Astrocyte (in vitro differentiated cells and primary cell): ENCODE results near the gene RAB8B. TPM values are rescaled to one million over a fixed set of nuclear protein-coding genes. Genes with fewer than 3 reads are reported as not detected.

Experiments
- DNase-seq: peaks from one replicate; pipeline ENCODE4 v3.0.0-alpha.2; 2010; ENCODE audit warnings: low read depth
- FAIRE-seq: peaks from 2 replicates; lab custom pipeline; 2011; peaks lifted over from hg19 to GRCh38; lab: Jason Lieb, UNC
- H2AFZ ChIP-seq: 2 replicates; pipeline ENCODE4 v1.6.0; 2012; ENCODE audit warnings: low read depth, low read length, inconsistent platforms
- H3K27ac ChIP-seq: 2 replicates; pipeline ENCODE4 v1.5.1; 2011; ENCODE audit warnings: low read depth, low read length, inconsistent platforms
- H3K27me3 ChIP-seq: 2 replicates; pipeline ENCODE4 v1.6.0; 2011; ENCODE audit warnings: low read length, inconsistent platforms; ENCODE audit not compliant: insufficient read depth
- H3K36me3 ChIP-seq: 2 replicates; pipeline ENCODE4 v1.5.1; 2011; ENCODE audit warnings: low read length, inconsistent platforms; ENCODE audit not compliant: insufficient read depth
- H3K4me1 ChIP-seq: 2 replicates; pipeline ENCODE4 v1.5.1; 2011; ENCODE audit warnings: low read length, inconsistent platforms; ENCODE audit not compliant: insufficient read depth
- H3K4me2 ChIP-seq: 2 replicates; pipeline ENCODE4 v1.6.0; 2012; ENCODE audit warnings: low read length, inconsistent platforms
- H3K4me3 ChIP-seq: 2 replicates; pipeline ENCODE4 v1.5.1; 2011; ENCODE audit warnings: low read depth, mild to moderate bottlenecking, low read length, inconsistent platforms; ENCODE audit not compliant: insufficient read depth
- H3K79me2 ChIP-seq: 2 replicates; pipeline ENCODE4 v1.6.0; 2012; ENCODE audit warnings: mild to moderate bottlenecking, low read length, inconsistent platforms; ENCODE audit not compliant: insufficient read depth
- H3K9ac ChIP-seq: 2 replicates; pipeline ENCODE4 v1.6.0; 2012; ENCODE audit warnings: mild to moderate bottlenecking, low read length, inconsistent platforms
- H3K9me3 ChIP-seq: 2 replicates; pipeline ENCODE4 v1.5.1; 2012; ENCODE audit warnings: low read depth, mild to moderate bottlenecking, low read length, inconsistent platforms; ENCODE audit not compliant: insufficient read depth
- H4K20me1 ChIP-seq: 2 replicates; pipeline ENCODE4 v1.6.0; 2012; ENCODE audit warnings: low read length, inconsistent platforms; ENCODE audit not compliant: insufficient read depth
- H3K27ac Mint-ChIP-seq: one replicate; pipeline ENCODE4 v1.8.0; 2021; ENCODE audit warnings: mild to moderate bottlenecking, mixed read lengths; ENCODE audit not compliant: unreplicated experiment
- H3K27me3 Mint-ChIP-seq: one replicate; pipeline ENCODE4 v1.8.0; 2021; ENCODE audit warnings: low read depth, mixed read lengths; ENCODE audit not compliant: unreplicated experiment
- H3K36me3 Mint-ChIP-seq: one replicate; pipeline ENCODE4 v1.8.0; 2021; ENCODE audit warnings: low read depth, mixed read lengths; ENCODE audit not compliant: unreplicated experiment
- H3K4me1 Mint-ChIP-seq: one replicate; pipeline ENCODE4 v1.8.0; 2021; ENCODE audit warnings: low read depth, mixed read lengths; ENCODE audit not compliant: unreplicated experiment
- H3K4me3 Mint-ChIP-seq: one replicate; pipeline ENCODE4 v1.8.0; 2021; ENCODE audit warnings: mild to moderate bottlenecking, moderate library complexity, mixed read lengths; ENCODE audit not compliant: unreplicated experiment
- H3K9me3 Mint-ChIP-seq: one replicate; pipeline ENCODE4 v1.8.0; 2021; ENCODE audit warnings: mild to moderate bottlenecking, mixed read lengths; ENCODE audit not compliant: unreplicated experiment
- EZH2 ChIP-seq: IDR thresholded peaks from 2 replicates; pipeline ENCODE4 v1.6.1; 2012; ENCODE audit warnings: mild to moderate bottlenecking, low read length, inconsistent platforms; ENCODE audit not compliant: insufficient read depth
- total RNA-seq: library from RNA; stranded (reverse); gene quantifications from 2 replicates; pipeline ENCODE4 v1.2.1, GENCODE V29; 2021
- TF ChIP-seq, protein P1 (sequence below): IDR thresholded peaks from 2 replicates; pipeline ENCODE4 v1.5.1; 2011; ENCODE audit warnings: low read depth, mild to moderate bottlenecking, inconsistent platforms, low read length, moderate library complexity; ENCODE audit not compliant: insufficient read depth

The RAB8B gene
- total RNA-seq, 1 donor from 2014 or later, result 49.3 TPM

GRCh38 chr15:63246691-63247469 lies 57.5 kb downstream of the RAB8B start:
- TF ChIP-seq, protein P1, sequence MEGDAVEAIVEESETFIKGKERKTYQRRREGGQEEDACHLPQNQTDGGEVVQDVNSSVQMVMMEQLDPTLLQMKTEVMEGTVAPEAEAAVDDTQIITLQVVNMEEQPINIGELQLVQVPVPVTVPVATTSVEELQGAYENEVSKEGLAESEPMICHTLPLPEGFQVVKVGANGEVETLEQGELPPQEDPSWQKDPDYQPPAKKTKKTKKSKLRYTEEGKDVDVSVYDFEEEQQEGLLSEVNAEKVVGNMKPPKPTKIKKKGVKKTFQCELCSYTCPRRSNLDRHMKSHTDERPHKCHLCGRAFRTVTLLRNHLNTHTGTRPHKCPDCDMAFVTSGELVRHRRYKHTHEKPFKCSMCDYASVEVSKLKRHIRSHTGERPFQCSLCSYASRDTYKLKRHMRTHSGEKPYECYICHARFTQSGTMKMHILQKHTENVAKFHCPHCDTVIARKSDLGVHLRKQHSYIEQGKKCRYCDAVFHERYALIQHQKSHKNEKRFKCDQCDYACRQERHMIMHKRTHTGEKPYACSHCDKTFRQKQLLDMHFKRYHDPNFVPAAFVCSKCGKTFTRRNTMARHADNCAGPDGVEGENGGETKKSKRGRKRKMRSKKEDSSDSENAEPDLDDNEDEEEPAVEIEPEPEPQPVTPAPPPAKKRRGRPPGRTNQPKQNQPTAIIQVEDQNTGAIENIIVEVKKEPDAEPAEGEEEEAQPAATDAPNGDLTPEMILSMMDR, result no peak
- TF ChIP-seq EZH2, result no peak
- no peak overlapping the region for H2AFZ ChIP-seq
- H3K4me2 ChIP-seq, result no peak overlapping the region
- FAIRE-seq, result no peak
- H3K9me3 Mint-ChIP-seq, result peaks cover 6% of the 10 kb centered on the region
- no peaks in the 10 kb centered on the region for H3K36me3 ChIP-seq
- H3K4me3 ChIP-seq, result no peak overlapping the region
- H3K36me3 Mint-ChIP-seq, result peaks cover 20% of the 10 kb centered on the region
- H3K4me1 Mint-ChIP-seq, result peaks cover 49% of the 10 kb centered on the region
- peak overlapping the region; percentile 27 for H3K4me3 Mint-ChIP-seq
- H3K4me1 ChIP-seq, result peaks cover 41% of the 10 kb centered on the region
- peak; percentile 58 for DNase-seq
- no peaks in the 10 kb centered on the region for H3K9me3 ChIP-seq
- H4K20me1 ChIP-seq, result no peaks in the 10 kb centered on the region
- no peaks in the 10 kb centered on the region for H3K27me3 Mint-ChIP-seq
- peak overlapping the region; percentile 24 for H3K27ac Mint-ChIP-seq
- no peak overlapping the region for H3K9ac ChIP-seq
- no peak overlapping the region for H3K27ac ChIP-seq
- no peaks in the 10 kb centered on the region for H3K79me2 ChIP-seq
- no peaks in the 10 kb centered on the region for H3K27me3 ChIP-seq

GRCh38 chr15:63250312-63250965 lies 61.0 kb downstream of the RAB8B start:
- DNase-seq, result peak; percentile 97
- peaks cover 3% of the 10 kb centered on the region for H3K36me3 ChIP-seq
- H2AFZ ChIP-seq, result no peak overlapping the region
- no peaks in the 10 kb centered on the region for H3K27me3 Mint-ChIP-seq
- TF ChIP-seq EZH2, result no peak
- TF ChIP-seq, protein P1, result no peak
- H3K27ac ChIP-seq, result peak overlapping the region; percentile 94
- H3K4me1 ChIP-seq, result peaks cover 25% of the 10 kb centered on the region
- peak overlapping the region; percentile 95 for H3K27ac Mint-ChIP-seq
- peaks cover 3% of the 10 kb centered on the region for H3K79me2 ChIP-seq
- H3K36me3 Mint-ChIP-seq, result peaks cover 15% of the 10 kb centered on the region
- peak overlapping the region; percentile 37 for H3K4me3 Mint-ChIP-seq
- H3K9ac ChIP-seq, result peak overlapping the region; percentile 69
- no peaks in the 10 kb centered on the region for H4K20me1 ChIP-seq
- peak overlapping the region; percentile 54 for H3K4me2 ChIP-seq
- H3K4me3 ChIP-seq, result no peak overlapping the region
- H3K4me1 Mint-ChIP-seq, result peaks cover 39% of the 10 kb centered on the region
- peak; percentile 97 for FAIRE-seq
- H3K9me3 ChIP-seq, result no peaks in the 10 kb centered on the region
- H3K9me3 Mint-ChIP-seq, result peaks cover 3% of the 10 kb centered on the region
- H3K27me3 ChIP-seq, result no peaks in the 10 kb centered on the region
